ENCODE measurements around the gene HTT.

The HTT gene

DNA sequence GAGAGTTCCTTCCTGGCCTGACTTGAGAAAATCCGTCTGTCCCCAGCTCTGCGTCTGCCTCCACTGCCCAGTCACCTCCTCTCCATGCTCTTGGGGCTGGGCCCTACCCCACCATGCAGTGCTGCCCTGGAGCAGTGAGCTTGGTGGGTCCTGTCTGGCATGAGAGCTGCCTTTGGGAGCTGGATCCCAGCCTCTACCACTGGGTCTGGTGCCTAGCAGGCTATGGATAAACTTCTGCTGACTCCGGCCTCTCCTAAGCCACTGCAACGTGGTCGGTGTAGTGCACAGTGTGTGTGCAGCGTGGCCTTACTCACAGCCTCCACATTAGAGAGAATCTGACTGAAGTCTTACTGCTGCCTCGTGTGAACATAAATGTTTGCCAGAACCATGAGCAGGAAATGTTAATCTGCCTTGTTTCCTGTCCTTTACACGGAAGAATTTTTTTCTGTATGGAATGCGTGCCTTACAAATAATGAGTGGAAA lies 47.6 kb downstream of the HTT start:
- Histone ChIP-seq H3K27ac (ENCODE audit: low read length) (no peak overlapping the region), H3K27me3 (ENCODE audit: control insufficient read depth, insufficient read depth, low read length) (no peaks in the 10 kb centered on the region), H3K4me3 (ENCODE audit: low read length) (no peak overlapping the region), H3K9me3 (ENCODE audit: control insufficient read depth, insufficient read depth, low read length) (no peaks in the 10 kb centered on the region), H3K36me3 (ENCODE audit: control insufficient read depth, insufficient read depth, low read length) (peaks cover 13% of the 10 kb centered on the region; the same call in 1 of the 2 replicates), H3K4me1 (ENCODE audit: control insufficient read depth, insufficient read depth, low read length) (no peaks in the 10 kb centered on the region)
- WGBS (ENCODE audit: insufficient coverage, insufficient read length): no CpG with 5 or more reads among the region's 9 CpGs
- no peak for DNase-seq (ENCODE audit: low read depth, low spot score)

- no peak overlapping the region for H3K4me3 ChIP-seq (ENCODE audit: low read length)
- H3K4me1 ChIP-seq (ENCODE audit: control insufficient read depth, insufficient read depth, low read length): no peaks in the 10 kb centered on the region
- no peaks in the 10 kb centered on the region for H3K27me3 ChIP-seq (ENCODE audit: control insufficient read depth, insufficient read depth, low read length)
- no CpG with 5 or more reads among the region's 3 CpGs for WGBS (ENCODE audit: insufficient coverage, insufficient read length)
- H3K9me3 ChIP-seq (ENCODE audit: control insufficient read depth, insufficient read depth, low read length): no peaks in the 10 kb centered on the region
- peaks cover 16% of the 10 kb centered on the region; the same call in 1 of the 2 replicates for H3K36me3 ChIP-seq (ENCODE audit: control insufficient read depth, insufficient read depth, low read length)
- DNase-seq (ENCODE audit: low read depth, low spot score): no peak
- no peak overlapping the region for H3K27ac ChIP-seq (ENCODE audit: low read length)
These were observed 48.7 kb downstream of the HTT start for GRCh38 chr4:3123181-3123671.

GRCh38 chr4:3124070-3124767 lies 49.7 kb downstream of the HTT start:
- Histone ChIP-seq H3K36me3 (ENCODE audit: control insufficient read depth, insufficient read depth, low read length) (peaks cover 16% of the 10 kb centered on the region; the same call in 1 of the 2 replicates), H3K9me3 (ENCODE audit: control insufficient read depth, insufficient read depth, low read length) (no peaks in the 10 kb centered on the region), H3K27me3 (ENCODE audit: control insufficient read depth, insufficient read depth, low read length) (no peaks in the 10 kb centered on the region), H3K4me3 (ENCODE audit: low read length) (no peak overlapping the region), H3K27ac (ENCODE audit: low read length) (no peak overlapping the region), H3K4me1 (ENCODE audit: control insufficient read depth, insufficient read depth, low read length) (no peaks in the 10 kb centered on the region)
- no peak for DNase-seq (ENCODE audit: low read depth, low spot score)
- WGBS (ENCODE audit: insufficient coverage, insufficient read length): no CpG with 5 or more reads among the region's 7 CpGs

- no CpG with 5 or more reads among the region's 7 CpGs for WGBS (ENCODE audit: insufficient coverage, insufficient read length)
- Histone ChIP-seq H3K4me1 (ENCODE audit: control insufficient read depth, insufficient read depth, low read length) (no peaks in the 10 kb centered on the region), H3K27me3 (ENCODE audit: control insufficient read depth, insufficient read depth, low read length) (no peaks in the 10 kb centered on the region), H3K4me3 (ENCODE audit: low read length) (no peak overlapping the region), H3K27ac (ENCODE audit: low read length) (no peak overlapping the region), H3K9me3 (ENCODE audit: control insufficient read depth, insufficient read depth, low read length) (no peaks in the 10 kb centered on the region), H3K36me3 (ENCODE audit: control insufficient read depth, insufficient read depth, low read length) (peaks cover 20% of the 10 kb centered on the region)
- DNase-seq (ENCODE audit: low read depth, low spot score): no peak
These were observed 52.6 kb downstream of the HTT start for GRCh38 chr4:3127112-3127511.

DNA sequence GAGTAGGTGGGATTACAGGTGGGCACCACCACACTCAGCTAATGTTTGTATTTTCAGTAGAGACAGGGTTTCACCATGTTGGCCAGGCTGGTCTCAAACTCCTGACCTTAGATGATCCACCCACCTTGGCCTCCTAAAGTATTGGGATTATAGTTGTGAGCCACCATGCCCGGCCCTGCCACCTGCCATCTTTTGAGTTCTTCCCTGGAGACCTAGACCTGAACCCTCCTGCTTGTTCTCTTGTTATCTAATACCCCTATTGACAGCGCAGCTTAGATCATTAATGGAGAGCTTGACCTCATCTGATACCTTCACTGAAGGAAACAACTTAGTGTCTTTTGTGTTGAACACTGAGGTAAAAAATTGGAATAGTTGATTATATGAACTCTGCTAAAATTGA lies 53.6 kb downstream of the HTT start:
- Histone ChIP-seq H3K27ac (ENCODE audit: low read length) (no peak overlapping the region), H3K4me3 (ENCODE audit: low read length) (no peak overlapping the region), H3K36me3 (ENCODE audit: control insufficient read depth, insufficient read depth, low read length) (peaks cover 23% of the 10 kb centered on the region), H3K27me3 (ENCODE audit: control insufficient read depth, insufficient read depth, low read length) (no peaks in the 10 kb centered on the region), H3K9me3 (ENCODE audit: control insufficient read depth, insufficient read depth, low read length) (no peaks in the 10 kb centered on the region), H3K4me1 (ENCODE audit: control insufficient read depth, insufficient read depth, low read length) (no peaks in the 10 kb centered on the region)
- WGBS (ENCODE audit: insufficient coverage, insufficient read length): no CpG with 5 or more reads among the region's 2 CpGs
- DNase-seq (ENCODE audit: low read depth, low spot score): no peak

DNA sequence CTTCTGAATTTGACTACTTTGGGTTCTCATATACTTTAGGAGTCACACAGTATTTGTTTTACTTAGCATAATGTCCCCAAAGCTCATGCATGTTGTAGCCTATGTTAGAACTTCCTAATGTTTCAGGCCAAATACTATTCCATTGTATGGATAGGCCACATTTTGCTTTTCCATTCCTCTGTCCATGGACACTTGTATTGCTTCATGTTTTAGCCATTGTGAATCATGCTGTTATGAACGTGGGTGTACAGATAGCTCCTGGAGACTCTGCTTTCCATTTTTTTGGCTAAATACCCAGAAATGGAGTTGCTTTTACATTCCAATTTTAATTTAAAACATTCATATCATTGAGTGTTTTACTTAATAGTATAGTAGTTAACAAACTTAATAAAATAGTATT lies 54.5 kb downstream of the HTT start:
- no peak for DNase-seq (ENCODE audit: low read depth, low spot score)
- no CpG with 5 or more reads among the region's 1 CpG for WGBS (ENCODE audit: insufficient coverage, insufficient read length)

GRCh38 chr4:3130201-3130600 lies 55.7 kb downstream of the HTT start:
- H3K27me3 ChIP-seq (ENCODE audit: control insufficient read depth, insufficient read depth, low read length): no peaks in the 10 kb centered on the region
- no peaks in the 10 kb centered on the region for H3K4me1 ChIP-seq (ENCODE audit: control insufficient read depth, insufficient read depth, low read length)
- no peak overlapping the region for H3K4me3 ChIP-seq (ENCODE audit: low read length)
- H3K36me3 ChIP-seq (ENCODE audit: control insufficient read depth, insufficient read depth, low read length): peaks cover 31% of the 10 kb centered on the region
- H3K27ac ChIP-seq (ENCODE audit: low read length): no peak overlapping the region
- DNase-seq (ENCODE audit: low read depth, low spot score): no peak
- no peaks in the 10 kb centered on the region for H3K9me3 ChIP-seq (ENCODE audit: control insufficient read depth, insufficient read depth, low read length)
- no CpG with 5 or more reads among the region's 3 CpGs for WGBS (ENCODE audit: insufficient coverage, insufficient read length)

More for the DNA sequence above, 54.5 kb downstream of the HTT start:
- Histone ChIP-seq H3K9me3 (ENCODE audit: control insufficient read depth, insufficient read depth, low read length) (no peaks in the 10 kb centered on the region), H3K4me3 (ENCODE audit: low read length) (no peak overlapping the region), H3K36me3 (ENCODE audit: control insufficient read depth, insufficient read depth, low read length) (peaks cover 26% of the 10 kb centered on the region), H3K4me1 (ENCODE audit: control insufficient read depth, insufficient read depth, low read length) (no peaks in the 10 kb centered on the region), H3K27me3 (ENCODE audit: control insufficient read depth, insufficient read depth, low read length) (no peaks in the 10 kb centered on the region), H3K27ac (ENCODE audit: low read length) (no peak overlapping the region)

GRCh38 chr4:3130826-3131225 lies 56.3 kb downstream of the HTT start:
- WGBS (ENCODE audit: insufficient coverage, insufficient read length): no CpG with 5 or more reads among the region's 4 CpGs
- no peak for DNase-seq (ENCODE audit: low read depth, low spot score)
- Histone ChIP-seq H3K36me3 (ENCODE audit: control insufficient read depth, insufficient read depth, low read length) (peaks cover 31% of the 10 kb centered on the region), H3K27ac (ENCODE audit: low read length) (no peak overlapping the region), H3K27me3 (ENCODE audit: control insufficient read depth, insufficient read depth, low read length) (no peaks in the 10 kb centered on the region), H3K4me3 (ENCODE audit: low read length) (no peak overlapping the region), H3K4me1 (ENCODE audit: control insufficient read depth, insufficient read depth, low read length) (no peaks in the 10 kb centered on the region), H3K9me3 (ENCODE audit: control insufficient read depth, insufficient read depth, low read length) (no peaks in the 10 kb centered on the region)

DNA sequence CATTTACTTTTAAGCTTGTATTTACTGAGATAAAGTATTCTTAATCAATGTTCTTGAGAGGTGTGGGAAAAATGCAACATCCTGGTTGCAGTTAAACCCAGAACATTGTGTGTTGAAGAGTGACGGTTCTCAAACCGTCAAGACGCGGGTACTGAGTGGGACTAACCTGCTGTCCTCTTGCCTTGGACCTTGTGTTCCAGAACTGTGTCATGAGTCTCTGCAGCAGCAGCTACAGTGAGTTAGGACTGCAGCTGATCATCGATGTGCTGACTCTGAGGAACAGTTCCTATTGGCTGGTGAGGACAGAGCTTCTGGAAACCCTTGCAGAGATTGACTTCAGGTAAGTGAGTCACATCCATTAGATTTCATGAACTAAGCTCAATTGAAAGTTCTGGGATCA lies 59.7 kb downstream of the HTT start:
- Histone ChIP-seq H3K4me3 (ENCODE audit: low read length) (no peak overlapping the region), H3K9me3 (ENCODE audit: control insufficient read depth, insufficient read depth, low read length) (no peaks in the 10 kb centered on the region), H3K27ac (ENCODE audit: low read length) (no peak overlapping the region), H3K4me1 (ENCODE audit: control insufficient read depth, insufficient read depth, low read length) (no peaks in the 10 kb centered on the region), H3K36me3 (ENCODE audit: control insufficient read depth, insufficient read depth, low read length) (peaks cover 25% of the 10 kb centered on the region), H3K27me3 (ENCODE audit: control insufficient read depth, insufficient read depth, low read length) (no peaks in the 10 kb centered on the region)
- no CpG with 5 or more reads among the region's 5 CpGs for WGBS (ENCODE audit: insufficient coverage, insufficient read length)
- DNase-seq (ENCODE audit: low read depth, low spot score): no peak

DNA sequence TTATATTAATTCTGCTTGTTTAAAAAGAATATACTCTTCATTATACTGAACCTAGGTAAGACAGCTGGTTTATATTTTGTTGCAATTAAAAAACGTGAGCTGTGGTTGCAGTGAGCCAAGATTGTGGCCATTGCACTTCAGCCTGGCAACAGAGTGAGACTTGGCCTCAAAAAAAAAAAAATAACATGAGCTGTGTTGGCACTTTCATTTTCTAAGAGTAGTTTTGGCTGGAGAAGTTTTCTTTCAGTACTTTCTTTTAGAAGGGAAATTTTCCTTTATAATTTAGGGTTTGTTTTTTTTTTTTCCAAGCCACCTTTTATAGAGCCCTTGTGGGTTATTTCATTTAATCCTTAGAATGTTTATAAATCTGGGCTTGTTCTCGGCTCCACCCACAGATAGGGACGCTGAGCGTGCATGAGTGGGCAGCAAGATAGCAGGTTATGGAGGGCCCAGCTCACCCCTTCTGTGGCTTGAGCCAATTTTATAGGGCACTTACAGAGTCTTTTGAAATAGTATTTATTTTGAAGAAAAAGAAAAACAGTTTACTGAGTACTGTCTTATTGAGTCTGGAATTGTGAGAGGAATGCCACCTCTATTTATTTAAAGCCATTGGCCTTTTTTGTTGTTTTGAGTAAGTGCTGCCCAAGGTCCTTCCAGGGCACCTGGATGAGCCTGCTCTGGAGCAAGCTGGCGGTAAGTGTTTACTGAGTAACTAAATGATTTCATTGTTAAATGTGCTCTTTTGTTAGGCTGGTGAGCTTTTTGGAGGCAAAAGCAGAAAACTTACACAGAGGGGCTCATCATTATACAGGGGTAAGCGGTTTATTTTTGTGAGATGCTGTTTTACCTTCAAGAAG lies 60.9 kb downstream of the HTT start:
- Histone ChIP-seq H3K4me3 (ENCODE audit: low read length) (no peak overlapping the region), H3K36me3 (ENCODE audit: control insufficient read depth, insufficient read depth, low read length) (peaks cover 22% of the 10 kb centered on the region; the same call in 1 of the 2 replicates)

More for the DNA sequence above, 60.9 kb downstream of the HTT start:
- H3K27me3 ChIP-seq (ENCODE audit: control insufficient read depth, insufficient read depth, low read length): no peaks in the 10 kb centered on the region
- WGBS (ENCODE audit: insufficient coverage, insufficient read length): no CpG with 5 or more reads among the region's 6 CpGs
- H3K4me1 ChIP-seq (ENCODE audit: control insufficient read depth, insufficient read depth, low read length): no peaks in the 10 kb centered on the region
- no peak for DNase-seq (ENCODE audit: low read depth, low spot score)
- H3K9me3 ChIP-seq (ENCODE audit: control insufficient read depth, insufficient read depth, low read length): no peaks in the 10 kb centered on the region
- no peak overlapping the region for H3K27ac ChIP-seq (ENCODE audit: low read length)
